Sciatic nerve (tissue), 2 donors: ENCODE data around the gene RIMKLB. TPM values are rescaled to one million over a fixed set of nuclear protein-coding genes. Genes with fewer than 3 reads are reported as not detected.

Experiments
- ATAC-seq: fragments of 200-7000 bp; cut with Tn5 transposase; one replicate; pipeline ENCODE4 v1.9.1; 2020; ENCODE audit warnings: mild to moderate bottlenecking, moderate library complexity
- DNase-seq: peaks from one replicate; pipeline ENCODE4 v3.0.0-alpha.2; 2020; ENCODE audit warnings: low spot score
- intact Hi-C: fragments of 100-400 bp; cut with DNase I; formaldehyde crosslinking; loops from one replicate; pipeline ENCODE4 v1.14.2; 2022
- total RNA-seq: library from RNA; stranded (reverse); fragmentation: NEBNext Ultra II Directional; extraction: Animal tissue kit (Norgen Biotek cat#: 25700); gene quantifications from one replicate; pipeline ENCODE4 v1.2.1, GENCODE V29; 2021
- donor health status: DM: no; HTN: no; CAD: no.
- donor health status: DM: no; HTN: no; CAD: no.

The RIMKLB gene
- total RNA-seq, 1 donor from 2014 or later, result 79.8 TPM

GRCh38 chr12:8832500-8832899, 134.7 kb downstream of the RIMKLB start:
- no peak for DNase-seq
- intact Hi-C loops, result no loop called here
- no peak for ATAC-seq

Other genes starting within 250 kb of the RIMKLB start
- gene CLEC6A, start 242.0 kb upstream of the RIMKLB start, total RNA-seq, result not detected
- gene CLEC4D, start 184.5 kb upstream of the RIMKLB start, total RNA-seq, result 0.67 TPM
- 2.6 TPM for gene CLEC4E, start 157.1 kb upstream of the RIMKLB start, total RNA-seq
- gene AICDA, start 85.1 kb upstream of the RIMKLB start, total RNA-seq, result 0.40 TPM
- gene MFAP5, start 35.2 kb upstream of the RIMKLB start, total RNA-seq, result 387 TPM
- 13.6 TPM for gene A2ML1, start 124.6 kb downstream of the RIMKLB start, total RNA-seq
- gene PHC1, start 216.5 kb downstream of the RIMKLB start, total RNA-seq, result 44.6 TPM